Stimulated activated CD8-positive, alpha-beta memory T cell treated with anti-CD3 and anti-CD28 coated beads, Interleukin-4, amount 100 ng/mL, for 48 hours (primary cell): Measurements from ENCODE around the gene SPATA24.
"Not testable (repeated sequence)": the region's sequence is repeated elsewhere in the genome, so short reads cannot be mapped to it uniquely, and the experiment has no call there.

Experiments used
- DNase-seq: peaks from one replicate; pipeline ENCODE4 v3.0.0-alpha.2; 2020

Gene SPATA24, protein sequence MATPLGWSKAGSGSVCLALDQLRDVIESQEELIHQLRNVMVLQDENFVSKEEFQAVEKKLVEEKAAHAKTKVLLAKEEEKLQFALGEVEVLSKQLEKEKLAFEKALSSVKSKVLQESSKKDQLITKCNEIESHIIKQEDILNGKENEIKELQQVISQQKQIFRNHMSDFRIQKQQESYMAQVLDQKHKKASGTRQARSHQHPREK

DNA sequence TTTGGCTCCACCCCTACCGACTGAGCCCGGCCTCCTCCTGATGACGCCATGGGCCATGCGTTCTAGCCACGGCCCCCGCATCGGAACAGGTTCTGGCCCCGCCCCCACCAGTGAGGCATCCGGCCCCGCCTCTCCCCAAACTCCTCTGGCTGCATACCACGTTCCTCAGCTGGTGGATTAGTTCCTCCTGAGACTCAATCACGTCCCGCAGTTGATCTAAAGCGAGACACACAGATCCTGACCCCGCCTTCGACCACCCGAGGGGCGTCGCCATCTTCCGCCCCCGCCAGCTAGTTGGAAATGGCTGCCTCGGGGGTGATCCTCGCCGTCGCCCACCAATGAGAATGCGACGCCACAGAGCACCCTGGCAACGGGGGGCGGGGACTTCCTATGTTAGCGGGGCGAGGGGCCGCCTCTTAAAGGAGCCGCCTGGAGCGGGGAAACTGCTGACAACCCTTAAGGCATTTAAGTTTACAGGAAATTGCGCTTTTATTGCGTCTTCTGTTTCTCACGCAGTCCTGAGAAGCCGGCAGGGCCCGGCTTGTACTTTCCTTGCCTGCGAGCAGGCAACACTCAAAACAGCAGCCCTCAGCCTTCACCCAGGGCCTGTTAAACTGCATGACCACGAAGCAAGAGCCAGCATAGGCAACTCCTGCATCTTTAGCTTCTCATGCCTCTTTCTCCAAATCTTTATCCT is at the start of gene SPATA24:
Gene SPATA24 (minus strand): TSS at position 303 of the 697 bp plus-strand sequence. CDS start 29 bp downstream, at position 274.
- peak; percentile 99 for DNase-seq

- peak; percentile 18 for DNase-seq
Measured at GRCh38 chr5:139451878-139452660, 48.2 kb upstream of the SPATA24 start.

- DNase-seq, result no peak
Measured at GRCh38 chr5:139451176-139451575, 47.3 kb upstream of the SPATA24 start.

GRCh38 chr5:139446956-139447779 is 43.3 kb upstream of the SPATA24 start:
- DNase-seq, result no peak

DNA sequence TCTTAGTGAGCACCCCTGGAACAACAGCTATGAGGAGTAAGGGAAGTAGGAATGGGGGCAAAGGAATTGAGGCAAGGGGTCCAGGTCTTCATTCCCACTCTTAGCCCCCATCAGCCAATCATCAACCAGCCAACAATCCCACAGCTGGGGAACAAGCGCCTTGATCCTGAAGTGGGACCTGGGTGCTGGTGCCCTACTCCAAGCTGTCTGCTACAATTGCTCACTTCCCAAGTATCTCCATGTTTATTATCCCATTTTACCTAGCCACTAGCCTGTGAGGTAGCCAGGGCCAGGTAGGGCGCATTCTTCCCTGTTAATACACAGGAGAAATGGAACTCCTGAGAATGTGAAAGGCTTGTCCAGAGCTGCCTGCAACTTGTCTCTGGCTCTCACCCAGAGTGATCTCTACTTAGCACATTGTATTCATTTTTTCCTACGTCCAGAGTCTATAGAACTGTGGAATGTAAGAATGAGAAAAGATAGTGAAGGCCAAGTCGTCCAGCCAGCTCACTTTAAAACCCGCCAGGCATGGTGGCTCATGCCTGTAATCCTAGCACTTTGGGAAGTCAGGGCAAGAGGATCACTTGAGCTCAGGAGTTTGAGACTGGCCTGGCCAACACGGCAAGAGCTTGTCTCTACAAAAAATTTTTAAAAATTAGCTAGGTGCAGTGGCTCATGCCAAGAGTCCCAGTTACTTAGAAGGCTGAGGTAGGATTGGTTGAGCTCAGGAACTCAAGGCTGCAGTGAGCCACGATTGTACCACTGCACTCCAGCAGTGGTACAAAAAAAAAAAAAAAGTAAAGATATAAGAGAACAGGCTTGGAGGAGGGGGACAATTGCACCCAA is 41.7 kb upstream of the SPATA24 start:
- DNase-seq, result no peak

- no peak for DNase-seq
Measured at GRCh38 chr5:139443831-139444453, 40.1 kb upstream of the SPATA24 start.

- not testable (repeated sequence) for DNase-seq
Measured at GRCh38 chr5:139440416-139440815, 36.5 kb upstream of the SPATA24 start.

DNA sequence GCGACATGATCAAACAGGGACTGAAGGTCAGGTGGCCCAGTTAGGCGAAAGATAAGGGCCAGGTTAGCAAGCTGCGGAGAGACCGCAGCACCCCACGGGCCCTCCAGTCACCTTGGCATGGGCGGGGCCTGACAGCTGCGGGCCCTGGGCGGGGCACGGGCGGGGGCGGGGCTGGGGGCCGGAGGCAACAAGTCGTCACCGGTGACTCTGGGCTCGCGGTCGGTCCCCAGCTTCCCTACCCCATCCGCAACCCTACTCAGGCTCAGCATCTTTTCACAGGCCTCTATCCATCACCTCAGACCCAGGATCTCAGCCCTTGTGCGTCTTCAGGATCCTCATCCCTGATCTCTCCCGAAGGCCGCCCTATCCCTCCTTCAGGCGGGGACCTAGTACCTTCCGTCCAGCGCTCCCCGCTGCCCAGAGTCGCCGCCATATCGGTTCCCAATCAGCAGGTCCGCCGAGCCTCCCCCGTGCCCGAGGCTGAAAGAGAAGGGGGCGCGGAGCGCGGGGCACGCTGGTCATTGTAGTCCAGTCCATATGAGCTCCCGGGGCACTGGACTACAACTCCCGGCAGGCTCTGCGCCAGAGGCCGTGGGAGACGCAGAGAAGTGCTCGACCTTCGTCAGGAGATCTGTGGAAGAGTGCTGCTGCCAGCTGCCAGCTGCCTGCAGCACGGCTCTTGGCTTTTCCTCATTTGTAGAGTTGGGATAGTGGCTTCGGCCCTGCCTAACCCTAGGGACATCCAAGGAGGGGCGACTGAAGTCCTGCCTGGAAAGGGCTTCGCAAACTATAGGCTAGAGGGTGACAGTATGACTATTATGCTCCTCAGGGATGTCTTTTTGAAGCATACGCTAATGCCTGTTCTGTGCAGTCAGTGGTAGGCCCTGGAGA is 35.4 kb upstream of the SPATA24 start, which contains the start of gene DNAJC18:
Gene DNAJC18 (minus strand): TSS at position 513 of the 891 bp plus-strand sequence. CDS start 80 bp downstream, at position 433.
- DNase-seq, result peak; percentile 95

DNA sequence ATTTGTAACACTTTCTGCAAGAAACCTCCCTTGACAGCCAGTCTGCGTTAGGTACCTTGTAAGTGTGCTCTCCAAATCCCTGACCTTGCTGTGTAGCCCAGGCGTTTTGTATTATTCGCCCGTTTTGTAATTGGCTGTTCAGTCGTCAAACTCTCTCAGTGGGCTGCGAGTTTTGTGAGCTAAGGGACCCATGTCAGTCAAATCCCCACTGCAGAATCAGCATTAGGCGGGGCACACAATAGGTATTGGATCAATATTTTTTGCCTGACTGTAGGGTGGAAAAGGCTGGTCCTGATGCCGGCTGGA is 34.8 kb upstream of the SPATA24 start:
- DNase-seq, result no peak

GRCh38 chr5:139435676-139436075 is 31.8 kb upstream of the SPATA24 start:
- DNase-seq, result no peak

GRCh38 chr5:139431706-139432105 is 27.8 kb upstream of the SPATA24 start:
- DNase-seq, result no peak

DNA sequence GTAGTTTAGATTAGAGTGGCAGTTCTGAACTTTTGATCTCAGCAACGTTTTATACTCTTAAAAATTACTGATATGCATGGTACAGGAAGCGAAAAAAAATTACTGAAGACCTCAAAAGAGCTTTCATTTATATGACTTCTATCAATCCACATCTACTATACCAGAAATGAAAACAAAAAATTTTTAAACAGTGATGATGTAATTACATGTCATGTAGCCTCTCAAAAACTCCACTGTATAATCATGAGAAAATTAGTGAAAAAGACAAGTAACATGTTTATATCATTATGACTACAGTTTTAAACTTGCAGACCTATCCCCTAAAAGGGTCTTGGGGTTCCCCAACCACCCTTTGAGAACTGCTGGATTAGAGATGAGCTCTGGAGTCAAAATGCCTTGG is 26.1 kb upstream of the SPATA24 start:
- DNase-seq, result no peak

DNA sequence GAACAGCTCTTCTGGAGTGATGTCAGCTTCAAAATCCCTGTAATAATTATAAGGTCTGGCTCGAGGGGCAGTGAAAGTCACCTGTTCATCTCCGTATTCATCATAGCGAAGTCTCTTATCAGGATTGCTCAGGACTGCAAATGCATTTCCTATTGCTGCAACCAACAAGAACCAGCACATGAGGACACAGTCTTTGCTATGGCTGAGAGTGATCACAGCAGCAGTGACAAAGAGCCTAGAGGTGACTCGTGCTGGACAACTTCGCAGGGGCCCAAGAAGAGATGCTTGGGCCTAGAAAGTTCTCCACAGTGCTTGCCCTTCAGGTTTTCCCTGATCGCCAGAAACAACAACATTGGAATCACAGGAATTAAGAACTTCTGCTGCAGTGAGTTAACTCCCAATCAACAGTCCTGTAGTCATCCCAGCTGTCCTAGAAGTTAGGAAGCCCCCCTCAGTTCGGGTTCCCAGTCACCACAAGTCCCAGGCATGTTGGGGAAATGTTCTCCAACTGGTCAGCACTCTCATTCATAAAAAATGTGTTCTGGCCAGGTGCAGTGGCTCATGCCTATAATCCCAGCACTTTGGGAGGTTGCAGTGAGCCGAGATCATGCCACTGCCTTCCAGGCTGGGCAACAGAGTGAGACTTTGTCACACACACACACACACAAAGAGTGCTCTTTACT is 22.5 kb upstream of the SPATA24 start:
- DNase-seq, result no peak

DNA sequence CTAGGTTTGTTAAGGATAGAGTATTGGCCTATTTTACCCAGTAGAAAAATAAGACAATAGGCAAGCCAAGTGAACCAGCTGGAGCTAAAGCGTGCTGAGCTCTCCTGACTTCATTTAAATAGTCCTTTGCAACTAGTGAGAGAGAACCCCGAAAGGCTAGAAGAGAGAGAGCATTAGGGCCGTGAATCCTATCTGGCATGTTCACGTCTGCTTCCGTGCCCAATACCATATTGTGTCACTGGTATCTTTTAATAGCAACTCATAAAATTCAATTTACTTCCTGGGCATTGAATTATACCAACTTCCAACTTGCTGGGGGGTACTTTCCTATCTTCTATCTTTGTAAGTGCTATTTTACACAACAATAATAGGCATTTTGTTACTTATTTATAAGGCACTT is 21.6 kb upstream of the SPATA24 start:
- no peak for DNase-seq

GRCh38 chr5:139422307-139422893 is 18.5 kb upstream of the SPATA24 start:
- DNase-seq, result no peak

- no peak for DNase-seq
Measured at GRCh38 chr5:139419226-139420192, 15.6 kb upstream of the SPATA24 start.

DNA sequence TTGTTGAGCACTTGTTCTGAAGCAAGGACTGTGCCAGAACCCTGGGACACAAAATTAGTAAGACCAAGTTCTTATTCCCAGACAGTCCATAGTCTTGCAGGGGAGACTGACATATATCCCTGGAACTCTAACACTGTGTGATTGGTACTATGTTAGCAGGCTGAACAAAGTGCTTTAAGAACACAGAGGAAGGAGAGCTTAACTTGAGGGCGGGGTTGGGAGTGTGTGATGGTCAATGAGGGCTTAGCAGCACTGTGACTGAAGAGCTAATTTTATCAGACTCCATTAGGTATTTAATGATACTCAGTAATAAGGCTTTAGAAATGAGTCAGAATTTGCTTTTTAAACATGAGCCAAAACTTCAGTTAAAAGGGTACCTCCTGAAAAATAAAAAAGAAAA is 14.9 kb upstream of the SPATA24 start:
- DNase-seq, result no peak

DNA sequence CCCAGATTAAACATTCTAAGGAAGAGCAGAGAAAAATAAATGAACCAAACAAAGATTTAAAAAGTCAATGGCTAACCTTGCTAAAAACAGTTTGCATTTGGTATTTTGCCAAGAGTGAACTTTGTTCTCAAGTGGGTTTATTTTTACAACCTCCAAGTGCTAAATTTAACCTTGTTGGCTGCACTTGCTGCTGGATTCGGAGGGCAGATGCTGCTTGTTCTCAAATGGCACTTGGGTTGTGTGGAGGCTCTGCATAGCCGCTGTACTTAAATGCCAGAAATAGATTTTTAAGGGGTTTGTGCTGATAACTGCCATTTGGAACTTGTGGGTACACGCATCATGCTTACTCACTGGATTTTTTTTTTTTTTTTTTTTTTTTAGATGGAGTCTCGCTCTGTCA is 13.3 kb upstream of the SPATA24 start:
- DNase-seq, result no peak
